ENCODE data around the gene SLC43A1. TPM values are rescaled to one million over a fixed set of nuclear protein-coding genes. Genes with fewer than 3 reads are reported as not detected.

SLC43A1 gene
- total RNA-seq (2012; rRNA removed) (8.6 and 10.0 TPM in 2 replicates), polyA plus RNA-seq (2012; rRNA removed) (15.9 and 17.0 TPM in 2 replicates), Bru-seq, nascent RNA (percentile 62 among the genes with signal in this experiment), BruChase-seq, experiment 1, labeled RNA remaining after a 6-hour chase (percentile 62 among the genes with signal in this experiment), BruChase-seq, experiment 2, labeled RNA remaining after a 2-hour chase (percentile 80 among the genes with signal in this experiment)
- 8.6 and 18.4 TPM in 2 replicates for polyA plus RNA-seq (2012; cell fraction: cytosol; rRNA removed)
- polyA plus RNA-seq (2012; cell fraction: nucleus; rRNA removed; ENCODE audit: low replicate concordance): 34.7 and 55.4 TPM in 2 replicates
- long read RNA-seq, transcript SLC43A1-201 (15 exons, 2,598 nt): major isoform, 6 of 21 reads
- long read RNA-seq, partial matches to known transcripts: 9 of 21 reads
- long read RNA-seq, other reads (novel, unspliced or antisense): 5 of 21 reads

DNA sequence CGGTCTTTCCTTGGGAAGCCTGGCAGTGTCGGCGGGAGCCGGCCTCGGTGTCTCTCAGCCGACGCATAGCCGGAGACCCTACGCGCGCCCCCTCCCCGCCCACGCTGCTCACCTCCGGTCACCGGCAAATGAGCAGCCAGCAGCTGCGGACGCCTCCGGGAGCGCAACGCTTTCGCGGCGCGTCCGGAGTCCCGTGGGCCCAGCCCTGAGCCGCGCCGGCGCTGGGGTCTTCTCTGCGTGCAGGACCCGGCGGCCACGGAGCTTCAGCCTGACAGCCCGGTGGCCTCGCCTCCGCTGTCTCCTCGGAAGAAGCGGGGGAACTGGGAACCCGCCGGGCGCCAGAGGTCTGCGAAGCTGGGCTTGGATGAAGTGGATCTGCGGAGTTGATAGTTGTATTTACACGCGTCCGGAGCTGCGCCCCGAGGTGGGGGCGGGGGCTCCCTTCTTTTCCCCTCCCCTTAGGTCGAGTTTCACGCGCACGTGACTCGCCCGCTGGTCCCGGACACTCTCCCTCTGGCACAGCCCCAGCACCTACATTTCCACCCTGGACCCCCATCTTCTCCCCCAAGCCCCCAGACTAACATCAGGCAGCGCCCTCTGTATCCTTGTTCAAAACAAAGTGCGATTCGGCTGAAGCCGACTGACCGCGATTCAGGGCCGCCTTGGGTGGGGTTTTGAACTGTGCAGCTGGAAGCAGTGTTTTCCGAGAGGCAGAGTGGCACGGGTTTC lies at the start of gene SLC43A1:
Gene SLC43A1 (minus strand): TSS at position 371 of the 729 bp plus-strand sequence. CDS start 1,591 bp downstream, outside the sequence.
- peak within 1 kb of the TSS; percentile 77; the same call in 2 of the 3 replicates for H2BK15ac ChIP-seq (ENCODE audit: low read depth, low read length)
- ATAC-seq (ENCODE audit: low read depth) (peak; percentile 85), DNase-seq (peak; percentile 59)
- H3K9me1 ChIP-seq (ENCODE audit: insufficient read depth, low read length): no peaks in the 10 kb centered on the region; the same call in 1 of the 2 replicates
- dilution Hi-C loops (cut with HindIII; ENCODE audit: low sequenced_read_pairs, unreplicated experiment): no loop called here
- peak within 1 kb of the TSS; percentile 90 for H3K9ac ChIP-seq (ENCODE audit: low read depth, low read length)
- H4K5ac ChIP-seq (ENCODE audit: low read depth, low read length): peak within 1 kb of the TSS; percentile 90
- peak within 1 kb of the TSS; percentile 46; the same call in 1 of the 2 replicates for H2AK5ac ChIP-seq (ENCODE audit: low read depth, low read length)
- peak within 1 kb of the TSS; percentile 87 to 96 for H4K8ac ChIP-seq (ENCODE audit: low read depth in 2 of 2, low read length in 2 of 2)
- BruUV-seq (replicated peaks): no TSS peak
- H4K20me1 ChIP-seq (ENCODE audit: insufficient read depth, low read length): peaks cover 7% of the 10 kb centered on the region; the same call in 1 of the 2 replicates
- H3K4me3 ChIP-seq (ENCODE audit: insufficient read depth, low read depth, low read length): peak within 1 kb of the TSS; percentile 95
- H2BK120ac ChIP-seq (ENCODE audit: low read depth, low read length): peak within 1 kb of the TSS; percentile 83
- ChIA-PET CTCF (interaction anchor here (0.7 to 3.0 kb wide), 3 partner anchors 11 to 24 kb away, joined by 3 to 17 read pairs (median 15); no protein-coding TSS in a partner anchor), POLR2A (ENCODE audit: unreplicated experiment) (interaction anchor here (0.6 kb wide), 1 partner anchor 187 kb away, joined by 3 read pairs; no protein-coding TSS in a partner anchor)
- H2BK20ac ChIP-seq (ENCODE audit: low read depth, low read length): peak within 1 kb of the TSS; percentile 36; the same call in 1 of the 2 replicates
- 1% methylated on average over 29 of the region's 66 CpGs; no CpG with 5 or more reads in 1 of the 2 experiments for WGBS, 2 experiments (ENCODE audit: extremely low coverage in 2 of 2, insufficient read length in 1 of 2)
- peak within 1 kb of the TSS; percentile 92 for H3K4me2 ChIP-seq (ENCODE audit: low read depth, low read length)
- peak within 1 kb of the TSS; percentile 86 for H3K27ac ChIP-seq (ENCODE audit: insufficient read depth, low read length)
- peaks cover 7 to 24% of the 10 kb centered on the region in 2 experiments; a peak in 3 of 4 replicates for H3K79me1 ChIP-seq (ENCODE audit: low read depth in 1 of 2, low read length in 2 of 2)
- H3K4ac ChIP-seq (ENCODE audit: low read depth, low read length): peak within 1 kb of the TSS; percentile 91
- H2AK9ac ChIP-seq (replicated peaks; ENCODE audit: low read depth, low read length, poor library complexity): peak within 1 kb of the TSS; percentile 98
- H2BK5ac ChIP-seq (ENCODE audit: low read depth, low read length, poor library complexity, severe bottlenecking): peak within 1 kb of the TSS; percentile 65
- peak within 1 kb of the TSS; percentile 96 for H3K23ac ChIP-seq (ENCODE audit: low read depth, low read length)
- intact Hi-C loops (cut with micrococcal nuclease): no loop called here
- H3K36me3 ChIP-seq (ENCODE audit: control insufficient read depth, insufficient read depth, low read length): peaks cover 4% of the 10 kb centered on the region; the same call in 1 of the 2 replicates
- peak within 1 kb of the TSS; percentile 83 for H3K14ac ChIP-seq (replicated peaks; ENCODE audit: low read depth, low read length)
- H3K18ac ChIP-seq (ENCODE audit: low read depth, low read length): peak within 1 kb of the TSS; percentile 96
- H3K9me3 ChIP-seq (ENCODE audit: control insufficient read depth, insufficient read depth, low read length): no peaks in the 10 kb centered on the region
- H4K91ac ChIP-seq (ENCODE audit: insufficient read depth, low read depth, low read length): peak within 1 kb of the TSS; percentile 89
- H3K56ac ChIP-seq (ENCODE audit: extremely low read depth, insufficient read depth, low read length): peak within 1 kb of the TSS; percentile 91
- no peaks in the 10 kb centered on the region for H3K27me3 ChIP-seq (ENCODE audit: control insufficient read depth, insufficient read depth, low read length)
- no peaks in the 10 kb centered on the region; the same call in 1 of the 2 replicates for H3K4me1 ChIP-seq (ENCODE audit: control insufficient read depth, insufficient read depth, low read length)
- peak within 1 kb of the TSS; percentile 94 for H2AFZ ChIP-seq (replicated peaks; ENCODE audit: low read length, poor library complexity)
- in situ Hi-C loops (cut with MboI; ENCODE audit: low sequenced_read_pairs): loop anchor here (25.0 kb wide), 1 partner anchor 678 kb away; no protein-coding TSS in a partner anchor
- TF ChIP-seq NFE2L2 (IDR thresholded peaks at IDR 0.05; ENCODE audit: low read depth, low read length) (no peak), SMC3 (IDR thresholded peaks at IDR 0.05; ENCODE audit: low read depth, low read length) (no peak), CEBPB (IDR thresholded peaks at IDR 0.05; ENCODE audit: low read depth, low read length) (no peak), RCOR1 (IDR thresholded peaks at IDR 0.05; ENCODE audit: insufficient replicate concordance, low read length) (no peak), MAZ (IDR thresholded peaks at IDR 0.05; ENCODE audit: borderline replicate concordance, low read depth, low read length) (peak; percentile 53; the same call in 1 of the 2 replicates), CTCF (conservative IDR thresholded peaks at IDR 0.05; ENCODE audit: low read depth, low read length) (no peak), CHD1 (IDR thresholded peaks at IDR 0.05; ENCODE audit: low read depth, low read length) (no peak), BHLHE40 (IDR thresholded peaks at IDR 0.05; ENCODE audit: low read depth, low read length) (peak; percentile 84), RAD21 (IDR thresholded peaks at IDR 0.05; ENCODE audit: low read length) (no peak)
- TF ChIP-seq, protein P1, sequence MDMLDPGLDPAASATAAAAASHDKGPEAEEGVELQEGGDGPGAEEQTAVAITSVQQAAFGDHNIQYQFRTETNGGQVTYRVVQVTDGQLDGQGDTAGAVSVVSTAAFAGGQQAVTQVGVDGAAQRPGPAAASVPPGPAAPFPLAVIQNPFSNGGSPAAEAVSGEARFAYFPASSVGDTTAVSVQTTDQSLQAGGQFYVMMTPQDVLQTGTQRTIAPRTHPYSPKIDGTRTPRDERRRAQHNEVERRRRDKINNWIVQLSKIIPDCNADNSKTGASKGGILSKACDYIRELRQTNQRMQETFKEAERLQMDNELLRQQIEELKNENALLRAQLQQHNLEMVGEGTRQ (IDR thresholded peaks at IDR 0.05; ENCODE audit: low read depth, low read length): peak; percentile 90
